T-helper 22 cell (primary cell): ENCODE measurements around the gene TAF15.
A peak's percentile ranks its signal among the peaks of the same experiment; 100 is the strongest.

Experiments
- DNase-seq: peaks from one replicate; pipeline ENCODE4 v3.0.0-alpha.2; 2020; ENCODE audit warnings: low read depth

The TAF15 gene

GRCh38 chr17:35808962-35809854, at the start of gene TAF15:
Gene TAF15 (plus strand): TSS chr17:35809484. CDS start chr17:35809570, 86 bp downstream.
- DNase-seq: peak; percentile 93

GRCh38 chr17:35760587-35760986, 48.7 kb upstream of the TAF15 start, which contains the start of gene C17orf50:
Gene C17orf50 (plus strand): TSS chr17:35760887. CDS start chr17:35760942, 55 bp downstream.
- no peak for DNase-seq

DNA sequence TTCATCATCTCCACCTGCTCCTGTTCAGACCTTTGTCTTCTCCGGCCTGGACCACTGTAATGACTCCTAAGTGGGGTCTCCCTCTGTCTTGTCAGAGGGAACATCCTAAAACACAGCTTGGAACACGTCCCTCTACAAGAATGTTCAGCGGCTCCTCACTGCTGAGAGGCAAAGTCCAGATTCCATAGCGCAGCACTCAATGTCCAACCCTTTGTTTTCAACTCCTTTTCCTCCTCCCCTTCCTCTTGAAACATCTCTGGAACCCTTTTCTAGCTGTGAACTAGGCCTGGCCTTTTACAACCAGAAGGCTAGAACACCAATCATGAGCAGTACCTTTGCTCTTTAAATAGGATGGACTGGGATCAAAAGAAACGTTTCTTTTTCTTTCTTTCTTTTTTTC, 47.7 kb upstream of the TAF15 start:
- no peak for DNase-seq

DNA sequence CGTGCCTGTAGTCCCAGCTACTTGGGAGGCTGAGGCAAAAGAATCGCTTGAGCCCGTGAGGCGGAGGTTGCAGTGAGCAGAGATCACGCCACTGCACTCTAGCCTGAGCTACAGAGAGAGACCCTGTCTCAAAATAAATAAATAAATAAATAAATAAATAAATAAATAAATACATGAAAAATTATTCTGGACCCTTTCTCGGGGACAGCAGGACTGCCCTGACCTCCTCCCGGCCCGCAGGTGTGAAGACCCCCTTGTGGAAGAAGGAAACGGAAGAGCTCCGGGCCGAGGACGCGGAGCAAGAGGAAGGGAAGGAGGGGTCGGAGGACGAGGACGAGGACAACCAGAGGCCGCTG, 45.5 kb upstream of the TAF15 start:
- no peak for DNase-seq

- peak; percentile 69 for DNase-seq
These were observed 44.9 kb upstream of the TAF15 start for GRCh38 chr17:35764123-35764991.

GRCh38 chr17:35765086-35765710, 44.1 kb upstream of the TAF15 start:
- DNase-seq: no peak

DNA sequence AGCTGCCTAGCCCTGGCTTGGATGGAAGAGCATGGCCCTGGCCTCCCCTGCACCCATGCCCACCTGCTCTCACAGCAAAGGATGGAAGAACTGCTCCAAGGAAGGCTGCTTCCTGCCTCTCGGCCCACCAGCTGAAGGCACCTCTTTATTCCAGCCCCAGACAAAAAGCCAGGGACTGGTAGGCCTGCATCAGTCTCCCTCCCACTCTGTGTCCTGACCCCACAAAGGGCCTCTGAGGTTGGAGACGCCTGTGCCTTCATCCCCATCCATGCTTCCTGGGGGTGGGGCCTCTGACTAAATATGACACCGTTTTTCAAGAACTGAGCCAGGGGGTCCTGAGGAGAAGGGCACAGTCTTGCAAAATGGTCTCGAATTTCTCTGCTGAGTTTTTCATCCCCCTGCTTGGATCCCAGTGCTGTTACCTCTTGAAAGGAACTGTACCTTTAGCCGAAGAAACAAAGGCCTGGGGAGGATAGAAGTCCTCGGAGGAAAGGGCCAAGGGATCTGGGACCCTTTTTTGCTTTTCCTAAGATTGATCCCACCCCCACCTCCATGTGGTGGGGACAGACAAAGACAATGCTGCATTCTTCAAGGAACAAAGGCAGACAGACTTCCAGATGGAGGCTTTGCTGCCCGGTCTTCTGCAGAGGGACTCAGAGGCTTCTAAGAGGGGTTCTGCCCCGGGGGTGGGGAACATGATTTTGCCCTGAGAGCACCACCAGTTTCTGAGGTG, 43.4 kb upstream of the TAF15 start:
- no peak for DNase-seq

GRCh38 chr17:35766489-35766877, 42.8 kb upstream of the TAF15 start:
- DNase-seq: no peak

- DNase-seq: no peak
These were observed 42.3 kb upstream of the TAF15 start for GRCh38 chr17:35766903-35767510.

DNA sequence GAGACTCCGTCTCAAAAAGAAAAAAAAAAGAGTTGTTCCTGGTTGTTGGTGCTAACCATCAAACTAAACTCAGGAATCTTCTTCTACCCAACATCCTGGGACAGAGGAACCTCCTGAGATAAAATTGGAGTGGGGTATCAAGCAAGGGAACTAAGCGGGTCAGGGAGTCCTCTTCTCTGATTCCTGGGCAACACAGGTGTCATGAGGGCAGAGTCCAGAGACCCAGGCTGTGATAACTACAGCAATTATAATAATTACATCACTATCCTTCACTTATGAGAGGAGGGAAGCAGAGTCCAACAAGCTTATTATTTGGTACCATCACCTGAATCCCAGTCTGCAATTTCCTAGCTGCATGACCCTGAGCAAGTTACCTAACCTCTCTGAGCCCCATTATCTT, 40.5 kb upstream of the TAF15 start:
- no peak for DNase-seq

- no peak for DNase-seq
These were observed 39.3 kb upstream of the TAF15 start for GRCh38 chr17:35769895-35770486.

GRCh38 chr17:35773129-35773528, 36.2 kb upstream of the TAF15 start:
- DNase-seq: no peak

GRCh38 chr17:35773679-35774425, 35.4 kb upstream of the TAF15 start:
- DNase-seq: no peak

DNA sequence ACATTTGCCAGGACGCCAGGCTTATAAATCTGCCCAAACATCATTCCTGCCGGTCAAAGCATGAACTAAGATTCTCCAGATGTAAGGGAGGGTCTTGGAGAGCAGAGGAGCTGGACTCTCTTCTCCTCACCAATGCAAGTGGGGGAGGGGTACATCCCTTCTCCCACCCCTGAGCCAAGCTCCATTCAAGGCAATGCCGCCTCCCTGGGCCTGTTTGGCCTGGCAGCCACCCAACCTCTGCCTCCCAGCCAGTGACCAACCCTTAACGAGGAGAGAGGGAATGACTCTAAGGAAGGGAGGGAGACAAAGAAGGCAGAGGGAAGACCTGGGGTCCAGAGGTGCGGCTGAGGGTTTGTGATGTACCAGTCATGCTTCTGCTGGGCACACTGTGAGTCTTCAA, 34.8 kb upstream of the TAF15 start:
- DNase-seq: no peak

- DNase-seq: no peak
These were observed 34.2 kb upstream of the TAF15 start for GRCh38 chr17:35775039-35775438.

- DNase-seq: no peak
These were observed 33.7 kb upstream of the TAF15 start for GRCh38 chr17:35775583-35775982.

DNA sequence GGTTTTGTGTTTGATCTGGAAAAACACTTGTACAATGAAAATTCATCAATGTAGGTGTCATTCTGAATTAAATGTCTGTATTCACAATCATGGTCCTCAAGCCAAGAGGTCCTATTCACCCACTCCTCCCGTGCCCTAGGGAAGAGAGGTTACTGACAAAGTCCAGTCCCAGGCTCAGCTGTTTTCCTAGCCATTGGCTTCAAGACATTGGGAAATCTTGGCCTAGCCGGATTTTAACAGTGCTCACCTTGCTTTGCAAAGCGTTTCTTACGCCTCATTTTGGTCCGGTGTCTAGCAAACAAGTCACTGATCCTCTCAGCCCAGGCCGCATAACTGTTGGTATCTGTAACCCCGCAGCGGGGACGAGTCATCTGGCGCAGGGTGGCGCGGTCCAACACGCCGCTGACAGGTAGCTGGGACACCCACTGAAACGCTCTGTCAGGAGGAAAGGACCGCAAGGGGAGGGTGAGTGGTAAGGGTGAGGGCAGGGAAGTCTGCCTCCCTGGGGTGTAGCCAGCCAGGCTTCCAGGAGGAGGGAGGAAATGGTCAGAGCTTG, 30.6 kb upstream of the TAF15 start:
- no peak for DNase-seq

GRCh38 chr17:35780950-35781349, 28.3 kb upstream of the TAF15 start:
- DNase-seq: no peak

GRCh38 chr17:35784895-35785294, 24.4 kb upstream of the TAF15 start:
- DNase-seq: no peak

DNA sequence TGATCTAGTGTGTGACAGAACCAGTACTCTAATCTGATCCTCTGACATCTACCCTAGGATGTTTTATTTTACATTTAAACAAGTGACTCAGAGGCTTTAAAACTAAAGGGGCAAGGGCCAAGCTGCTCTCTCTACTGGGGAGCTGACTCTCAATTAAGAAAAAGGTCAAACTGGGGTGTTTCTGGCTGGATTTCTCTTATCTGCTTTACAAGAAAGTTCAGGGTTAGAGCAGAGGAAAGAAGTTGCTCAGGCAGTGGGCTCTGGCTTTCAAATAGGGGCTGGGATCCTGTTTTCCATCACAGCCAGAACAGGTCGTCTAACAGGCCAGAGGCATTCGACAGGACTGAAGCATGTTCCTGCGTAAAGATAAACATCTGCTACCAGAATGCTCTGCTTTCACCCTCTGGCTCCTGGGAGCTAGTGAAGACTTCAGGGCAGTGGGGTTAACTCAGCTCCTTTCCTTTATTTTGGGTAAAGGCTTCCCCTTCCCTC, 22.3 kb upstream of the TAF15 start:
- DNase-seq: no peak
